Mammary epithelial cell (primary cell): ENCODE results near the gene GIMAP6.

ENCODE experiments used
- EZH2 ChIP-seq: IDR thresholded peaks from 2 replicates; pipeline ENCODE4 v1.6.1; 2012; ENCODE audit warnings: low read length, inconsistent platforms, borderline replicate concordance
- TF ChIP-seq, protein P1 (sequence below), 2 donors: IDR thresholded peaks in 1 of 2; conservative IDR thresholded peaks in 1 of 2; 2 replicates each; pipeline ENCODE4 v1.5.1; 2011 to 2012; ENCODE audit warnings: inconsistent platforms in 2 of 2, low read length in 2 of 2, mild to moderate bottlenecking in 2 of 2, control low read depth in 1 of 2, low read depth in 1 of 2; ENCODE audit not compliant: insufficient read depth in 1 of 2; ENCODE audit errors: extremely low read depth in 1 of 2

DNA sequence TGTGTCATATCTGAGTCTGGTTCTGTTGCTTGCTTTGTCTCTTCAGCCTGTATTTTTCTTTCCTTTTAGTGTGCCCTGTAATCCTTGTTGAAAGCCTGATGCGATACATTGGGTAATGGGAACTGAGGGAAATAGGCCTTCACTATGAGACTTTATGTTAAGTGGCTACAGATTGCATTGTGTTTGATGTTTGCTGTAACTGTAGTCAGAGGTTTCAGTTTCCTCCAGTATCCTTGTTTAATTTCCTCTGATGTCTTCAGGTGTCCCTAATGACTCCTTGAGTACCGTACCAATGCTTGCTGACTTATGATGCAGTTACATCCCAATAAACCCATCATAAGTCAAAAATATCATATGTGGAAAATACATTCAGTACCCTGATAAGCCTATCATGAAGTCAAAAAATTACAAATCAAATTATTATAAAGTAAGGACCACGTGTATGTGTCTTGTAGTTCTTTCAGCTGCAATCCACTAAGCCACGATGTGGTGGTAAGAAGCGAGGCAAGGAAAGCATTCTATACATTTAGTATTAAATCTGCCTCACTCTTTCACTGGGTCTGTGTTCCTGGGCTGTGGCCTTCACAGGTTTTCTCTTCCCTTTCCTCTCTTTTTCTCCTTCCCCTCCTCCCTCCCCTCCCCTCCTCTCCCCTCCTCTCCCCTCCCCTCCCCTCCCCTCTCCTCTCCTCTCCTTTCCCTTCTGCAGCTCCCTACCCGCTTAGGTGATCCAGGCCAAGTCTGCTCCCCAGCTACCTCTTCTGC, 13.3 kb upstream of the GIMAP6 start:
- TF ChIP-seq, protein P1, sequence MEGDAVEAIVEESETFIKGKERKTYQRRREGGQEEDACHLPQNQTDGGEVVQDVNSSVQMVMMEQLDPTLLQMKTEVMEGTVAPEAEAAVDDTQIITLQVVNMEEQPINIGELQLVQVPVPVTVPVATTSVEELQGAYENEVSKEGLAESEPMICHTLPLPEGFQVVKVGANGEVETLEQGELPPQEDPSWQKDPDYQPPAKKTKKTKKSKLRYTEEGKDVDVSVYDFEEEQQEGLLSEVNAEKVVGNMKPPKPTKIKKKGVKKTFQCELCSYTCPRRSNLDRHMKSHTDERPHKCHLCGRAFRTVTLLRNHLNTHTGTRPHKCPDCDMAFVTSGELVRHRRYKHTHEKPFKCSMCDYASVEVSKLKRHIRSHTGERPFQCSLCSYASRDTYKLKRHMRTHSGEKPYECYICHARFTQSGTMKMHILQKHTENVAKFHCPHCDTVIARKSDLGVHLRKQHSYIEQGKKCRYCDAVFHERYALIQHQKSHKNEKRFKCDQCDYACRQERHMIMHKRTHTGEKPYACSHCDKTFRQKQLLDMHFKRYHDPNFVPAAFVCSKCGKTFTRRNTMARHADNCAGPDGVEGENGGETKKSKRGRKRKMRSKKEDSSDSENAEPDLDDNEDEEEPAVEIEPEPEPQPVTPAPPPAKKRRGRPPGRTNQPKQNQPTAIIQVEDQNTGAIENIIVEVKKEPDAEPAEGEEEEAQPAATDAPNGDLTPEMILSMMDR (conservative IDR thresholded peaks at IDR 0.05 in 1 of 2, IDR thresholded peaks at IDR 0.05 in 1 of 2; ENCODE audit: extremely low read depth in 1 of 2, insufficient read depth in 1 of 2, low read depth in 1 of 2, low read length in 2 of 2): no peak
- TF ChIP-seq EZH2: no peak
